GM19240 (cell line): Measurements from ENCODE around the gene LSM14A.
A peak's percentile ranks its signal among the peaks of the same experiment; 100 is the strongest.
"Not testable (repeated sequence)": the region's sequence is repeated elsewhere in the genome, so short reads cannot be mapped to it uniquely, and the experiment has no call there.

Experiments
- DNase-seq: peaks from one replicate; pipeline ENCODE4 v3.0.0; 2011; ENCODE audit warnings: low spot score; ENCODE audit not compliant: insufficient read length

Gene LSM14A

GRCh38 chr19:34228762-34229161, 56.5 kb downstream of the LSM14A start:
- DNase-seq, result no peak

GRCh38 chr19:34229721-34230120, 57.4 kb downstream of the LSM14A start:
- no peak for DNase-seq

- no peak for DNase-seq
Observed at GRCh38 chr19:34230820-34231219, 58.5 kb downstream of the LSM14A start.

GRCh38 chr19:34231439-34231838, 59.1 kb downstream of the LSM14A start:
- no peak for DNase-seq

GRCh38 chr19:34232566-34233481, 60.5 kb downstream of the LSM14A start:
- DNase-seq, result no peak

- no peak for DNase-seq
Observed at GRCh38 chr19:34235425-34235940, 63.2 kb downstream of the LSM14A start.

GRCh38 chr19:34236035-34236987, 64.0 kb downstream of the LSM14A start:
- no peak for DNase-seq

- DNase-seq, result no peak
Observed at GRCh38 chr19:34237283-34237682, 65.0 kb downstream of the LSM14A start.

- no peak for DNase-seq
Observed at GRCh38 chr19:34237939-34238338, 65.6 kb downstream of the LSM14A start.

GRCh38 chr19:34241513-34242337, 69.4 kb downstream of the LSM14A start:
- DNase-seq, result peak; percentile 28

- not testable (repeated sequence) for DNase-seq
Observed at GRCh38 chr19:34243138-34243875, 71.0 kb downstream of the LSM14A start.

GRCh38 chr19:34243876-34244578, 71.7 kb downstream of the LSM14A start:
- DNase-seq, result no peak

GRCh38 chr19:34244611-34245299, 72.5 kb downstream of the LSM14A start:
- DNase-seq, result no peak

- DNase-seq, result no peak
Observed at GRCh38 chr19:34246340-34246739, 74.0 kb downstream of the LSM14A start.

GRCh38 chr19:34248941-34249340, 76.6 kb downstream of the LSM14A start:
- DNase-seq, result no peak

GRCh38 chr19:34253167-34253566, 80.9 kb downstream of the LSM14A start:
- DNase-seq, result not testable (repeated sequence)

- not testable (repeated sequence) for DNase-seq
Observed at GRCh38 chr19:34253681-34254045, 81.4 kb downstream of the LSM14A start.

GRCh38 chr19:34254046-34254697, 81.9 kb downstream of the LSM14A start, which contains the start of gene GARRE1:
Gene GARRE1, plus strand, starts transcription at chr19:34254554. Its CDS starts 45,920 bp downstream, at chr19:34300474.
- DNase-seq, result peak; percentile 83
